ENCODE results near the gene NRXN2.

Gene NRXN2

GRCh38 chr11:64742889-64743590 is 20.0 kb upstream of the NRXN2 start:
- peak; percentile 53 for DNase-seq

- DNase-seq: peak; percentile 12
Observed at GRCh38 chr11:64742087-64742888, 19.3 kb upstream of the NRXN2 start.

- peak; percentile 11 for DNase-seq
Observed at GRCh38 chr11:64741375-64742086, 18.5 kb upstream of the NRXN2 start.

- DNase-seq: peak; percentile 11
Observed at GRCh38 chr11:64739871-64740270, 16.9 kb upstream of the NRXN2 start.

GRCh38 chr11:64736654-64737053 is 13.7 kb upstream of the NRXN2 start:
- no peak for DNase-seq

GRCh38 chr11:64735725-64736259 is 12.8 kb upstream of the NRXN2 start:
- DNase-seq: no peak

- no peak for DNase-seq
Observed at GRCh38 chr11:64734811-64735724, 12.1 kb upstream of the NRXN2 start.

- DNase-seq: no peak
Observed at GRCh38 chr11:64731601-64732000, 8.6 kb upstream of the NRXN2 start.

- DNase-seq: peak; percentile 58
Observed at GRCh38 chr11:64729851-64730382, 6.9 kb upstream of the NRXN2 start.

GRCh38 chr11:64728757-64729365 is 5.9 kb upstream of the NRXN2 start:
- DNase-seq: no peak

- no peak for DNase-seq
Observed at GRCh38 chr11:64726867-64727530, 4.0 kb upstream of the NRXN2 start.

GRCh38 chr11:64726211-64726641 is 3.2 kb upstream of the NRXN2 start:
- no peak for DNase-seq

- no peak for DNase-seq
Observed at GRCh38 chr11:64724863-64725532, 2.0 kb upstream of the NRXN2 start.

GRCh38 chr11:64723907-64724862 is 1.2 kb upstream of the NRXN2 start:
- no peak for DNase-seq

- no peak for DNase-seq
Observed at GRCh38 chr11:64722141-64723065, 594 bp downstream of the NRXN2 start.

GRCh38 chr11:64721359-64721699 is 1.7 kb downstream of the NRXN2 start:
- DNase-seq: no peak

GRCh38 chr11:64720640-64721358 is 2.2 kb downstream of the NRXN2 start:
- no peak for DNase-seq
